Osteoblast (primary cell): ENCODE results near the gene CPHXL2. TPM values are rescaled to one million over a fixed set of nuclear protein-coding genes. Genes with fewer than 3 reads are reported as not detected.

ENCODE experiments used
- DNase-seq: peaks from one replicate; pipeline ENCODE4 v3.0.0; 2011; ENCODE audit warnings: low spot score, mixed read lengths; ENCODE audit not compliant: insufficient read length; ENCODE audit errors: missing footprints
- H2AFZ ChIP-seq: 2 replicates; pipeline ENCODE4 v1.6.0; 2011; ENCODE audit warnings: mild to moderate bottlenecking, low read length
- H3K27ac ChIP-seq: 2 replicates; pipeline ENCODE4 v1.5.1; 2011; ENCODE audit warnings: mild to moderate bottlenecking, low read depth, low read length, moderate library complexity
- H3K27me3 ChIP-seq: 2 replicates; pipeline ENCODE4 v1.6.0; 2012; ENCODE audit warnings: mild to moderate bottlenecking, control low read depth, inconsistent platforms, low read length, moderate library complexity; ENCODE audit not compliant: insufficient read depth
- H3K36me3 ChIP-seq: 2 replicates; pipeline ENCODE4 v1.5.1; 2011; ENCODE audit warnings: mild to moderate bottlenecking, low read length, control low read depth, moderate library complexity; ENCODE audit not compliant: insufficient read depth
- H3K4me1 ChIP-seq: 2 replicates; pipeline ENCODE4 v1.5.1; 2011; ENCODE audit warnings: mild to moderate bottlenecking, low read length, control low read depth, moderate library complexity; ENCODE audit not compliant: insufficient read depth
- H3K4me2 ChIP-seq: 2 replicates; pipeline ENCODE4 v1.6.0; 2011; ENCODE audit warnings: mild to moderate bottlenecking, low read length; ENCODE audit not compliant: insufficient read depth
- H3K4me3 ChIP-seq: fragments of 200-600 bp; sonication (generic); 3 replicates; pipeline ENCODE4 v1.5.1; 2012; ENCODE audit warnings: mild to moderate bottlenecking, low read length, inconsistent platforms; ENCODE audit not compliant: insufficient read depth
- H3K79me2 ChIP-seq: 2 replicates; pipeline ENCODE4 v1.6.0; 2012; ENCODE audit warnings: mild to moderate bottlenecking, low read length, control low read depth, inconsistent platforms; ENCODE audit not compliant: insufficient read depth
- H3K9me3 ChIP-seq: 2 replicates; pipeline ENCODE4 v1.5.1; 2011; ENCODE audit warnings: low read depth, low read length, control low read depth
- H4K20me1 ChIP-seq: 2 replicates; pipeline ENCODE4 v1.6.0; 2012; ENCODE audit warnings: mild to moderate bottlenecking, low read length, control low read depth; ENCODE audit not compliant: insufficient read depth
- CTCF ChIP-seq: IDR thresholded peaks from 2 replicates; pipeline ENCODE4 v1.5.1; 2011; ENCODE audit warnings: mild to moderate bottlenecking, low read depth, low read length, moderate library complexity; ENCODE audit errors: extremely low read depth
- total RNA-seq: library from RNA; depleted of rRNA; stranded (reverse); fragments of >200 nt; gene quantifications from 2 replicates; pipeline ENCODE4 v1.2.3, GENCODE V29; 2012

The CPHXL2 gene
- total RNA-seq, result not detected in 2 replicates

- DNase-seq, result no peak
- Histone ChIP-seq H3K9me3 (no peaks in the 10 kb centered on the region), H3K79me2 (no peaks in the 10 kb centered on the region), H3K27me3 (no peaks in the 10 kb centered on the region), H3K4me2 (no peak within 1 kb of the TSS), H2AFZ (no peak within 1 kb of the TSS), H3K36me3 (no peaks in the 10 kb centered on the region), H4K20me1 (no peaks in the 10 kb centered on the region), H3K4me3 (no peak within 1 kb of the TSS), H3K4me1 (no peaks in the 10 kb centered on the region), H3K27ac (no peak within 1 kb of the TSS)
- no peak for TF ChIP-seq CTCF
These were observed at the start of gene CPHXL2 for GRCh38 chr16:75676909-75677308. Gene CPHXL2 (minus strand): TSS chr16:75677009. CDS start chr16:75676999, 10 bp downstream.

DNA sequence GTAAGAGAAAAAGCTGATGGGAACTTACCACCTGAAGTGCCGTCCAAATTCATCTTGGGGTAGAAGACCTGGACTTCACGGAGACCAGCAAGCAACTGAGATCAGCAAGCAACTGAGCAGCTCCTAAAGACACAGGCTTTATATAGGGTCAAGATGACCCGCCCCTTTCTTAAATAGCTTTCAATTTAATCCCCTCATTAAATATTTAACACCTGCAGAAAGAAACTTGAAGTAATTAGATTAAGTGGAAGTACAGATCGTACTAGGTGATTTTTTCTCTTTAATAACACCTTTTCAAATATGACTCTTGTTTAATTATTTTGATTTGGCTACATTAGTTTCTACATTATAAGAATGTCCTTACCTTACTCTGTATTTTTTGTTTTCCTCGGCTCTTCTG lies 49.6 kb upstream of the CPHXL2 start, which contains the start of gene CPHXL:
Gene CPHXL (minus strand): TSS at position 101 of the 400 bp plus-strand sequence. CDS start 48 bp downstream, at position 53.
- Histone ChIP-seq H3K4me2 (no peak within 1 kb of the TSS), H3K4me1 (no peaks in the 10 kb centered on the region), H3K4me3 (no peak within 1 kb of the TSS), H3K79me2 (no peaks in the 10 kb centered on the region), H4K20me1 (no peaks in the 10 kb centered on the region), H2AFZ (no peak within 1 kb of the TSS), H3K27me3 (no peaks in the 10 kb centered on the region), H3K27ac (no peak within 1 kb of the TSS), H3K9me3 (no peaks in the 10 kb centered on the region), H3K36me3 (no peaks in the 10 kb centered on the region)
- no peak for TF ChIP-seq CTCF
- DNase-seq, result no peak

DNA sequence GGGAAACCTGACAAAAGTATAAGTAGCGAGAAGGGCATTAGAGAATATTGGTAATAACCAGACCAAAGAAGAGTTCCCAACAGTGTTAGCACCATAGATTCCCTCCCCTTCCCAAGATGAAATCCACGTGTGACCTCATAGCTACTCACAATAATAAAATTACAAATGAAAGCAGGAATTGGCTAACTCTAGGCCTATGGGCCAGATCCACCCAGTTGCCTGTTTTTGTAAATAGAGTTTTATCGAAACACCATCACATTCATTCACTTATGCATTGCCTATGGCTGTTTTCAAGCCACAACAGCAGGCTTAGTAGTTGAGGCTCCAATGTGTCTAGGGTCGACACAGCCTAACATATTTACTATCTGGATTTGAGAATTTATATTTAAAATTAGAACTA lies 41.6 kb upstream of the CPHXL2 start:
- H3K27ac ChIP-seq, result no peak overlapping the region
- no peak overlapping the region for H3K4me3 ChIP-seq
- no peaks in the 10 kb centered on the region for H4K20me1 ChIP-seq
- H3K27me3 ChIP-seq, result no peaks in the 10 kb centered on the region
- H2AFZ ChIP-seq, result no peak overlapping the region
- H3K36me3 ChIP-seq, result no peaks in the 10 kb centered on the region
- no peak overlapping the region for H3K4me2 ChIP-seq
- H3K79me2 ChIP-seq, result no peaks in the 10 kb centered on the region
- no peaks in the 10 kb centered on the region for H3K4me1 ChIP-seq
- no peak for DNase-seq
- TF ChIP-seq CTCF, result no peak
- no peaks in the 10 kb centered on the region for H3K9me3 ChIP-seq

GRCh38 chr16:75714661-75715060 lies 37.9 kb upstream of the CPHXL2 start:
- no peaks in the 10 kb centered on the region for H4K20me1 ChIP-seq
- no peak overlapping the region for H3K27ac ChIP-seq
- H3K4me2 ChIP-seq, result no peak overlapping the region
- no peaks in the 10 kb centered on the region for H3K79me2 ChIP-seq
- no peak for TF ChIP-seq CTCF
- H3K4me1 ChIP-seq, result no peaks in the 10 kb centered on the region
- no peak overlapping the region for H3K4me3 ChIP-seq
- H3K36me3 ChIP-seq, result no peaks in the 10 kb centered on the region
- no peaks in the 10 kb centered on the region for H3K27me3 ChIP-seq
- no peak for DNase-seq
- H3K9me3 ChIP-seq, result no peaks in the 10 kb centered on the region
- H2AFZ ChIP-seq, result no peak overlapping the region
